ENCODE data around the gene SMIM36.
A peak's percentile ranks its signal among the peaks of the same experiment; 100 is the strongest.

Gene SMIM36

GRCh38 chr17:55496094-55496881 lies 15.0 kb downstream of the SMIM36 start:
- TF ChIP-seq ZFX (IDR thresholded peaks at IDR 0.05; ENCODE audit: borderline replicate concordance) (no peak), CTCF (IDR thresholded peaks at IDR 0.05) (no peak)
- peak overlapping the region; percentile 60 for H3K27ac ChIP-seq

- TF ChIP-seq CTCF (IDR thresholded peaks at IDR 0.05) (no peak), ZFX (IDR thresholded peaks at IDR 0.05; ENCODE audit: borderline replicate concordance) (no peak)
- H3K27ac ChIP-seq, result peak overlapping the region; percentile 60
Measured at GRCh38 chr17:55495239-55495638, 16.0 kb downstream of the SMIM36 start.

- TF ChIP-seq ZFX (IDR thresholded peaks at IDR 0.05; ENCODE audit: borderline replicate concordance) (no peak), CTCF (IDR thresholded peaks at IDR 0.05) (no peak)
- H3K27ac ChIP-seq, result no peak overlapping the region
Measured at GRCh38 chr17:55492781-55493341, 18.4 kb downstream of the SMIM36 start.

GRCh38 chr17:55490376-55490775 lies 20.9 kb downstream of the SMIM36 start:
- no peak for TF ChIP-seq ZFX (IDR thresholded peaks at IDR 0.05; ENCODE audit: borderline replicate concordance)
- no peak for TF ChIP-seq CTCF (IDR thresholded peaks at IDR 0.05)
- no peak overlapping the region for H3K27ac ChIP-seq

- H3K27ac ChIP-seq, result no peak overlapping the region
- TF ChIP-seq ZFX (IDR thresholded peaks at IDR 0.05; ENCODE audit: borderline replicate concordance) (no peak), CTCF (IDR thresholded peaks at IDR 0.05) (no peak)
Measured at GRCh38 chr17:55487695-55488432, 23.4 kb downstream of the SMIM36 start.

GRCh38 chr17:55484575-55484974 lies 26.7 kb downstream of the SMIM36 start:
- no peak for TF ChIP-seq ZFX (IDR thresholded peaks at IDR 0.05; ENCODE audit: borderline replicate concordance)
- no peak for TF ChIP-seq CTCF (IDR thresholded peaks at IDR 0.05)
- no peak overlapping the region for H3K27ac ChIP-seq

Data from 22Rv1 (cell line).